ENCODE results near the gene CPEB3.
"Not testable (repeated sequence)": the region's sequence is repeated elsewhere in the genome, so short reads cannot be mapped to it uniquely, and the experiment has no call there.

Gene CPEB3

DNA sequence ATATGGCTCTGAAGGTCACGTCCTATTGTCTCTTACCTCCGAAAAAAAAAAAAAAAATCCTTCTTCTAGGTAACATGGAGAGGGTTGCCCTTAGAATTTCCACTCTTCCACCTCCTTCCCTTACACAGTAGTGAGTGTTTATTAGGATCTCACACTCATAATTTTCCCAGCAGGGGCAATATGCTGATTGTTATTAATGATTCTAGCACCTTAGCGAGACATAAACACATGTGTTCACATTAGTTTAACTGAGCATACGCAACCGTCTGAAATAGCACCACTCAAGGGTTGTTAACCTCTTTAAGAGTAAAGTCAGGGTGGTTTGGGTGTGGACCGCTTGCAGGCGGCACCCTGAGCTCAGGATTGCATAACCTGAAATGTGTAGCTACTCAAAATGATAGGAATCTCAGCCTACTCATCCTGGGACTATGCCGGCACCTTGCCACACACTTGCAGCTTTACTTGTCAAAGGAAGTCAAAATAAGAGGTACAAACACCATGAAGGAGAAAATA, 52.2 kb downstream of the CPEB3 start:
- Histone ChIP-seq H3K27ac (no peak overlapping the region), H3K4me3 (peak overlapping the region; percentile 84)
- TF ChIP-seq, protein P1, sequence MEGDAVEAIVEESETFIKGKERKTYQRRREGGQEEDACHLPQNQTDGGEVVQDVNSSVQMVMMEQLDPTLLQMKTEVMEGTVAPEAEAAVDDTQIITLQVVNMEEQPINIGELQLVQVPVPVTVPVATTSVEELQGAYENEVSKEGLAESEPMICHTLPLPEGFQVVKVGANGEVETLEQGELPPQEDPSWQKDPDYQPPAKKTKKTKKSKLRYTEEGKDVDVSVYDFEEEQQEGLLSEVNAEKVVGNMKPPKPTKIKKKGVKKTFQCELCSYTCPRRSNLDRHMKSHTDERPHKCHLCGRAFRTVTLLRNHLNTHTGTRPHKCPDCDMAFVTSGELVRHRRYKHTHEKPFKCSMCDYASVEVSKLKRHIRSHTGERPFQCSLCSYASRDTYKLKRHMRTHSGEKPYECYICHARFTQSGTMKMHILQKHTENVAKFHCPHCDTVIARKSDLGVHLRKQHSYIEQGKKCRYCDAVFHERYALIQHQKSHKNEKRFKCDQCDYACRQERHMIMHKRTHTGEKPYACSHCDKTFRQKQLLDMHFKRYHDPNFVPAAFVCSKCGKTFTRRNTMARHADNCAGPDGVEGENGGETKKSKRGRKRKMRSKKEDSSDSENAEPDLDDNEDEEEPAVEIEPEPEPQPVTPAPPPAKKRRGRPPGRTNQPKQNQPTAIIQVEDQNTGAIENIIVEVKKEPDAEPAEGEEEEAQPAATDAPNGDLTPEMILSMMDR (IDR thresholded peaks at IDR 0.05) = no peak
- no peak for DNase-seq (ENCODE audit: low spot score)

DNA sequence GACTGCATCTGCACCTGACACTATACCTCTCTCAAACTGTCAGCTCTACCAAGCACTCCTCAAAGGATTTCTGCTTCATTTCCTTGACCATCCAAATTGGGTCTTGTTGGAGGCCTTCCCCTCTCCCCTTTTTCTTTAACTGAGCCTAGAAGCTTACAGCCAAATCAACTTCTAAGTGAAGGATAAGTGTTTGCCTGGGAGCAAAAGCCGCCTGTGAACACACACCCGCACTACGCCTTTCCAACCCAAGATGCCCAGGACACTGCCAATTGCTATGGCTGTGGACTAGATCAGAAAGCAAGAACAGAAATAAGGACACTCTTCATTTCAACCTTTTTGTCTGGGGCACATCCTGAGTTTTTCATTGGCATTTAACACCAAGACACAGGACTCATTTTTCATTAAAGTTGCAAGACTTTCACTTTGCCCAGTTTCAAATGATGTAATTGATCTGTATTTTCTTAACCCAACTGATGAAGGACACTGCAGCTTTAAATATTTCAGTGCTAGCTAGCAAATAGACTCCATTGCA, 52.8 kb downstream of the CPEB3 start:
- TF ChIP-seq, protein P1 (IDR thresholded peaks at IDR 0.05) = no peak
- no peak overlapping the region for H3K27ac ChIP-seq
- DNase-seq (ENCODE audit: low spot score) = no peak
- peak overlapping the region; percentile 84 for H3K4me3 ChIP-seq

DNA sequence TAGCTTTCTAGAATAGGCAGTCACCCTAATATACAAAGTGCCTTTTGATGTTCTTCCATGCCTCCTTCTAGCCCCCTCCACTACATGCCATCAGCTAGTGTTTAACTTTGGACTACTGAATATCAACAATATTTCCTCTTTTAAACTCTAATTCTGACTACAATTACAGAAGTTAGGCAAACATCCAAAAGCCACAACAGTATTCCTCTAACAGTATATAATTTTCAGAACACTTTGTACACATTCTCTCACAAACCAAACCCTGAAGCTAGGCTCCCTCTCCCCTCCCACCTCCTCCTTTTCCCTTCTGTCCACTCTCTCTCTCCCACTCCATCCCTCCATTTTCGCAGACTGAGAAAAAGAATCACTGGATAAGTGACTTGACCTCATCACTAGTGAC, 59.7 kb downstream of the CPEB3 start:
- H3K27ac ChIP-seq = no peak overlapping the region
- DNase-seq (ENCODE audit: low spot score) = no peak
- no peak overlapping the region for H3K4me3 ChIP-seq
- TF ChIP-seq, protein P1 (IDR thresholded peaks at IDR 0.05) = no peak

DNA sequence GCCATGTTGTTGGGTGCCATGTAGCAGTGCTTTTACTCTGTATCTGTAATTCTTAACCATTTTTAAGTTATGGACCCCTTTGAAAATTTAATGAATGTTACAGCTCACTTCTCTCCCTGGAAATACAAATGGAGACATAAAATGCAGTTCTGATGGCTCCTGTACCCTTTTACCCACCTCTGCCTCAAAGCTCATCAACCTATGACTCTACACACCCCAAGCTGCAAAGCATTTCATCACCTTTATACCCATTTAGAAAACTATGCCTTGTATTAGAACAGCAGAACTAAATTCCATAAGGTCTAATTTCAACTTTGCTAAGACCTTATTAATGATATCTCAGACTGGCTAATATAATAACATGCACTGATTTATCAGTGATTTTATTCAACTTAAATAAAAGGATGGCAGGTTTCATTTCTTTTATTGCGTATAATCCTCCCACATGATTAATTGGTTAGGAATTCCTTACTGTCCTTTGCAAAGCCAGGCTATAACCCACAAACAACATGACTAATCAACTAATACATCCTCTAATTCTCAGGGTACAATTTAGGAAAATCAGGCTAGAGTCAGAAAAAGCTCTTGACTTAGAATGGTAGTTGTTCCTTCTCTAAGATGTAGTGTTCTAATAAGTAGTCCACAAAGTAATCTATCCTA, 68.1 kb downstream of the CPEB3 start:
- Histone ChIP-seq H3K27ac (no peak overlapping the region), H3K4me3 (no peak overlapping the region)
- no peak for DNase-seq (ENCODE audit: low spot score)
- TF ChIP-seq, protein P1 (IDR thresholded peaks at IDR 0.05) = no peak

DNA sequence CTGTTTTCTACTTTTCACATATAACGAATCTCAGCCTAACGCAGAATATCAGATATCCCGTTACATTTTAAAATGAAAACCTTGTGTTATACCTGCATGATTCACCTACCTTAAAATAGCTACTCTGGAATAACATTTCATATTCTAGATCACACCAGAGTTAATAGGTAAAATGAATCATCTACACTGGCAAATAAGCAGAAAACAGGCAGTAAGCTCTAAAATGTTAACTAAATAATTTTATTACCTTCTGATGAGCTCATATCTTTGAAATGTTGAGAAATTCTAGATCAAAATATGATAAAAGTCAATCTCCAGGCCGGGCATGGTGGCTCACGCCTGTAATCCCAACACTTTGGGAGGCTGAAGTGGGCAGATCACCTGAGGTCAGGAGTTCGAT, 71.3 kb downstream of the CPEB3 start:
- no peak overlapping the region for H3K27ac ChIP-seq
- no peak for DNase-seq (ENCODE audit: low spot score)
- TF ChIP-seq, protein P1 (IDR thresholded peaks at IDR 0.05) = no peak
- H3K4me3 ChIP-seq = no peak overlapping the region

DNA sequence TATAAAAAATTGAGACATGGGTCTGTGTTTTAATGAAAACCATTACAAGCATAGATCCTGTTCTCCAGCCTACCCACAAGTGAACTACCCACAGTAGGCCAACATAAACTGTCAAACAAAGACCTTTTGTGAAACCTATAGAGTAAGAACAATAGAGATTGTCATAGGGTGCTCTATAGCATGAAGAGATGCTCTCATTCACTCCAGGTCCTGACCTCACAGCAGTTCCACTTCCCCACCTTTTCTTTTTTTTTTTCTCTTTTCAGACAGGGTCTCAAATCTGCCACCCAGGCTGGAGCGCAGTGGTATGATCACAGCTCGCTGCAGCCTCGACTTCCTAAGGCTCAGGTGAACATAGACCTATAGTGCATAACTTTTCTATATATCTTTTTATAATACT, 72.3 kb downstream of the CPEB3 start:
- no peak for DNase-seq (ENCODE audit: low spot score)
- TF ChIP-seq, protein P1 (IDR thresholded peaks at IDR 0.05) = no peak
- Histone ChIP-seq H3K4me3 (no peak overlapping the region), H3K27ac (no peak overlapping the region)

DNA sequence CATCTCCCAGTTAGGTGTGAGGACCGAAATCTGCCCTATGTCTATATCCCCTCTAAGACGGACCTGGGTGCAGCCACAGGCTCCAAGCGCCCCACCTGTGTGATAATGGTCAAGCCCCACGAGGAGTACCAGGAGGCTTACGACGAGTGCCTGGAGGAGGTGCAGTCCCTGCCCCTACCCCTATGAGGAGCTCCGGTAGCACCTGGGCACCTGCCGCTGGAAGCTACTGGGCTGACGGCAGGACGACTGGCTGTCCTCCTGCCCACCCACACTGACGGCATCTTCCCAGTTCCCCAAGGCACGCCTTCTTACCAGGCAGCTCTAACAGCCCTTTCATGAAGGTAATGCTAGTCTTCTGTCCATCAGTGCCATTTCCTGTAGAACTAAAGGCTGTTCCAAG, 74.3 kb downstream of the CPEB3 start:
- not testable (repeated sequence) for DNase-seq (ENCODE audit: low spot score); H3K4me3 ChIP-seq; H3K27ac ChIP-seq

DNA sequence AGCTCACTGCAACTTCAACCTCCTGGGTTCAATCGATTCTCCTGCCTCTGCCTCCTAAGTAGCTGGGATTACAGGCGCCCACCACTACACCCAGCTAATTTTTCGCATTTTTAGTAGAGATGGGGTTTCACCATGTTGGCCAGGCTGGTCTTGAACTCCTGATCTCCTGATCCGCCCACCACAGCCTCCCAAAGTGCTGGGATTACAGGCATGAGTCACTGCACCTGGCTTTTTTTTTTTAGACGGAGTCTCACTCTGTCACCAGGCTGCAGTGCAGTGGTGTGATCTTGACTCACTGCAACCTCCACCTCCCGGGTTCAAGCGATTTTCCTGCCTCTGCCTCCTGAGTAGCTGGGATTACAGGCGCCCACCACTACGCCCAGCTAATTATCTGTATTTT, 75.7 kb downstream of the CPEB3 start:
- not testable (repeated sequence) for H3K27ac ChIP-seq; H3K4me3 ChIP-seq; DNase-seq (ENCODE audit: low spot score)
